ENCODE data around the gene VPS16.

The VPS16 gene

GRCh38 chr20:2875690-2876203 is 35.2 kb downstream of the VPS16 start:
- H3K4me1 ChIP-seq (ENCODE audit: insufficient read depth, low read length), result peaks cover 8% of the 10 kb centered on the region; the same call in 1 of the 2 replicates
- H3K4me3 ChIP-seq (ENCODE audit: low read length), result no peak overlapping the region
- H3K27me3 ChIP-seq (ENCODE audit: insufficient read depth, low read length), result peaks cover 23% of the 10 kb centered on the region
- no peak overlapping the region for H3K9ac ChIP-seq (ENCODE audit: low read depth, low read length)
- H3K36me3 ChIP-seq (ENCODE audit: insufficient read depth, low read depth, low read length), result no peaks in the 10 kb centered on the region
- H3K27ac ChIP-seq (ENCODE audit: low read length), result no peak overlapping the region
- no peaks in the 10 kb centered on the region for H3K9me3 ChIP-seq (ENCODE audit: insufficient read depth, low read depth, low read length)

GRCh38 chr20:2878515-2878914 is 38.0 kb downstream of the VPS16 start:
- H3K36me3 ChIP-seq (ENCODE audit: insufficient read depth, low read depth, low read length), result no peaks in the 10 kb centered on the region
- 0 out of 2 replicates have a peak, but pooled peaks cover 8% of the 10 kb centered on the region for H3K4me1 ChIP-seq (ENCODE audit: insufficient read depth, low read length)
- no peak overlapping the region for H3K4me3 ChIP-seq (ENCODE audit: low read length)
- H3K9me3 ChIP-seq (ENCODE audit: insufficient read depth, low read depth, low read length), result no peaks in the 10 kb centered on the region
- H3K27me3 ChIP-seq (ENCODE audit: insufficient read depth, low read length), result no peaks in the 10 kb centered on the region
- no peak overlapping the region for H3K9ac ChIP-seq (ENCODE audit: low read depth, low read length)
- no peak overlapping the region for H3K27ac ChIP-seq (ENCODE audit: low read length)

- H3K9me3 ChIP-seq (ENCODE audit: insufficient read depth, low read depth, low read length), result no peaks in the 10 kb centered on the region
- no peaks in the 10 kb centered on the region for H3K36me3 ChIP-seq (ENCODE audit: insufficient read depth, low read depth, low read length)
- no peak overlapping the region for H3K27ac ChIP-seq (ENCODE audit: low read length)
- no peaks in the 10 kb centered on the region for H3K27me3 ChIP-seq (ENCODE audit: insufficient read depth, low read length)
- H3K4me3 ChIP-seq (ENCODE audit: low read length), result no peak overlapping the region
- H3K4me1 ChIP-seq (ENCODE audit: insufficient read depth, low read length), result 0 out of 2 replicates have a peak, but pooled peaks cover 8% of the 10 kb centered on the region
- H3K9ac ChIP-seq (ENCODE audit: low read depth, low read length), result no peak overlapping the region
These were observed 38.6 kb downstream of the VPS16 start for GRCh38 chr20:2879146-2879545.

- no peak overlapping the region for H3K9ac ChIP-seq (ENCODE audit: low read depth, low read length)
- 0 out of 2 replicates have a peak, but pooled peaks cover 3% of the 10 kb centered on the region for H3K4me1 ChIP-seq (ENCODE audit: insufficient read depth, low read length)
- H3K36me3 ChIP-seq (ENCODE audit: insufficient read depth, low read depth, low read length), result no peaks in the 10 kb centered on the region
- H3K4me3 ChIP-seq (ENCODE audit: low read length), result no peak overlapping the region
- no peaks in the 10 kb centered on the region for H3K9me3 ChIP-seq (ENCODE audit: insufficient read depth, low read depth, low read length)
- H3K27me3 ChIP-seq (ENCODE audit: insufficient read depth, low read length), result no peaks in the 10 kb centered on the region
- H3K27ac ChIP-seq (ENCODE audit: low read length), result no peak overlapping the region
These were observed 40.1 kb downstream of the VPS16 start for GRCh38 chr20:2880650-2881049.

- 0 out of 2 replicates have a peak, but pooled peaks cover 3% of the 10 kb centered on the region for H3K4me1 ChIP-seq (ENCODE audit: insufficient read depth, low read length)
- H3K9ac ChIP-seq (ENCODE audit: low read depth, low read length), result no peak overlapping the region
- H3K4me3 ChIP-seq (ENCODE audit: low read length), result no peak overlapping the region
- H3K36me3 ChIP-seq (ENCODE audit: insufficient read depth, low read depth, low read length), result no peaks in the 10 kb centered on the region
- no peak overlapping the region for H3K27ac ChIP-seq (ENCODE audit: low read length)
- no peaks in the 10 kb centered on the region for H3K9me3 ChIP-seq (ENCODE audit: insufficient read depth, low read depth, low read length)
- H3K27me3 ChIP-seq (ENCODE audit: insufficient read depth, low read length), result no peaks in the 10 kb centered on the region
These were observed 43.4 kb downstream of the VPS16 start for GRCh38 chr20:2883726-2884637.

- no peak overlapping the region for H3K27ac ChIP-seq (ENCODE audit: low read length)
- H3K27me3 ChIP-seq (ENCODE audit: insufficient read depth, low read length), result no peaks in the 10 kb centered on the region
- H3K4me1 ChIP-seq (ENCODE audit: insufficient read depth, low read length), result no peaks in the 10 kb centered on the region
- no peak overlapping the region for H3K9ac ChIP-seq (ENCODE audit: low read depth, low read length)
- H3K9me3 ChIP-seq (ENCODE audit: insufficient read depth, low read depth, low read length), result no peaks in the 10 kb centered on the region
- no peak overlapping the region for H3K4me3 ChIP-seq (ENCODE audit: low read length)
- no peaks in the 10 kb centered on the region for H3K36me3 ChIP-seq (ENCODE audit: insufficient read depth, low read depth, low read length)
These were observed 47.2 kb downstream of the VPS16 start for GRCh38 chr20:2887715-2888114.

GRCh38 chr20:2888224-2888955 is 47.8 kb downstream of the VPS16 start:
- no peak overlapping the region for H3K9ac ChIP-seq (ENCODE audit: low read depth, low read length)
- no peaks in the 10 kb centered on the region for H3K4me1 ChIP-seq (ENCODE audit: insufficient read depth, low read length)
- H3K27me3 ChIP-seq (ENCODE audit: insufficient read depth, low read length), result no peaks in the 10 kb centered on the region
- H3K4me3 ChIP-seq (ENCODE audit: low read length), result no peak overlapping the region
- no peaks in the 10 kb centered on the region for H3K36me3 ChIP-seq (ENCODE audit: insufficient read depth, low read depth, low read length)
- no peaks in the 10 kb centered on the region for H3K9me3 ChIP-seq (ENCODE audit: insufficient read depth, low read depth, low read length)
- no peak overlapping the region for H3K27ac ChIP-seq (ENCODE audit: low read length)

- H3K4me1 ChIP-seq (ENCODE audit: insufficient read depth, low read length), result no peaks in the 10 kb centered on the region
- no peaks in the 10 kb centered on the region for H3K9me3 ChIP-seq (ENCODE audit: insufficient read depth, low read depth, low read length)
- no peaks in the 10 kb centered on the region for H3K27me3 ChIP-seq (ENCODE audit: insufficient read depth, low read length)
- H3K27ac ChIP-seq (ENCODE audit: low read length), result no peak overlapping the region
- H3K9ac ChIP-seq (ENCODE audit: low read depth, low read length), result no peak overlapping the region
- H3K36me3 ChIP-seq (ENCODE audit: insufficient read depth, low read depth, low read length), result no peaks in the 10 kb centered on the region
- H3K4me3 ChIP-seq (ENCODE audit: low read length), result no peak overlapping the region
These were observed 48.7 kb downstream of the VPS16 start for GRCh38 chr20:2889209-2889608.

GRCh38 chr20:2889797-2890196 is 49.3 kb downstream of the VPS16 start:
- H3K4me3 ChIP-seq (ENCODE audit: low read length), result no peak overlapping the region
- H3K4me1 ChIP-seq (ENCODE audit: insufficient read depth, low read length), result no peaks in the 10 kb centered on the region
- no peak overlapping the region for H3K9ac ChIP-seq (ENCODE audit: low read depth, low read length)
- H3K36me3 ChIP-seq (ENCODE audit: insufficient read depth, low read depth, low read length), result no peaks in the 10 kb centered on the region
- H3K9me3 ChIP-seq (ENCODE audit: insufficient read depth, low read depth, low read length), result no peaks in the 10 kb centered on the region
- no peak overlapping the region for H3K27ac ChIP-seq (ENCODE audit: low read length)
- no peaks in the 10 kb centered on the region for H3K27me3 ChIP-seq (ENCODE audit: insufficient read depth, low read length)

- no peaks in the 10 kb centered on the region for H3K9me3 ChIP-seq (ENCODE audit: insufficient read depth, low read depth, low read length)
- no peaks in the 10 kb centered on the region for H3K4me1 ChIP-seq (ENCODE audit: insufficient read depth, low read length)
- no peaks in the 10 kb centered on the region for H3K27me3 ChIP-seq (ENCODE audit: insufficient read depth, low read length)
- no peak overlapping the region for H3K27ac ChIP-seq (ENCODE audit: low read length)
- H3K4me3 ChIP-seq (ENCODE audit: low read length), result no peak overlapping the region
- no peak overlapping the region for H3K9ac ChIP-seq (ENCODE audit: low read depth, low read length)
- no peaks in the 10 kb centered on the region for H3K36me3 ChIP-seq (ENCODE audit: insufficient read depth, low read depth, low read length)
These were observed 50.2 kb downstream of the VPS16 start for GRCh38 chr20:2890742-2891141.

GRCh38 chr20:2891343-2891742 is 50.8 kb downstream of the VPS16 start:
- Histone ChIP-seq H3K36me3 (ENCODE audit: insufficient read depth, low read depth, low read length) (no peaks in the 10 kb centered on the region), H3K9me3 (ENCODE audit: insufficient read depth, low read depth, low read length) (no peaks in the 10 kb centered on the region), H3K9ac (ENCODE audit: low read depth, low read length) (no peak overlapping the region), H3K4me1 (ENCODE audit: insufficient read depth, low read length) (no peaks in the 10 kb centered on the region), H3K27me3 (ENCODE audit: insufficient read depth, low read length) (no peaks in the 10 kb centered on the region), H3K27ac (ENCODE audit: low read length) (no peak overlapping the region), H3K4me3 (ENCODE audit: low read length) (no peak overlapping the region)
